D721Med (cell line): ENCODE data around the gene ATP11B.
"Not testable (repeated sequence)": the region's sequence is repeated elsewhere in the genome, so short reads cannot be mapped to it uniquely, and the experiment has no call there.

Experiments used
- DNase-seq: peaks from one replicate; pipeline ENCODE4 v3.0.0; 2011; ENCODE audit warnings: low spot score; ENCODE audit not compliant: insufficient read length
- FAIRE-seq: peaks from 2 replicates; lab custom pipeline; 2011; peaks lifted over from hg19 to GRCh38; lab: Jason Lieb, UNC
- CTCF ChIP-seq: IDR thresholded peaks from 2 replicates; pipeline ENCODE4 v1.5.1; 2012; ENCODE audit warnings: mild to moderate bottlenecking, control low read depth; ENCODE audit not compliant: insufficient read depth; ENCODE audit errors: missing control alignments

ATP11B gene

GRCh38 chr3:182814419-182815062, 21.2 kb downstream of the ATP11B start:
- DNase-seq, result no peak
- FAIRE-seq, result no peak
- no peak for TF ChIP-seq CTCF

GRCh38 chr3:182816181-182816580, 22.9 kb downstream of the ATP11B start:
- TF ChIP-seq CTCF, result no peak
- FAIRE-seq (no peak), DNase-seq (no peak)

GRCh38 chr3:182818296-182818978, 25.1 kb downstream of the ATP11B start:
- TF ChIP-seq CTCF, result no peak
- FAIRE-seq, result no peak
- DNase-seq, result no peak

- FAIRE-seq, result no peak
- TF ChIP-seq CTCF, result no peak
Observed at GRCh38 chr3:182821221-182821981, 28.1 kb downstream of the ATP11B start.

GRCh38 chr3:182822260-182822659, 29.0 kb downstream of the ATP11B start:
- not testable (repeated sequence) for FAIRE-seq, DNase-seq

More at GRCh38 chr3:182821221-182821981, 28.1 kb downstream of the ATP11B start:
- no peak for DNase-seq

- no peak for FAIRE-seq
- TF ChIP-seq CTCF, result no peak
- no peak for DNase-seq
Observed at GRCh38 chr3:182824957-182825356, 31.7 kb downstream of the ATP11B start.

- TF ChIP-seq CTCF, result no peak
- DNase-seq, result no peak
- no peak for FAIRE-seq
Observed at GRCh38 chr3:182829761-182830405, 36.6 kb downstream of the ATP11B start.
